HG02763 (cell line): ENCODE measurements around the gene KDM8.

Experiments used
- ATAC-seq: cut with Tn5 transposase; IDR thresholded peaks from one replicate; pipeline ENCODE4 v1.9.1; 2021; ENCODE audit warnings: mild to moderate bottlenecking, moderate library complexity; ENCODE audit not compliant: unreplicated experiment

KDM8 gene

DNA sequence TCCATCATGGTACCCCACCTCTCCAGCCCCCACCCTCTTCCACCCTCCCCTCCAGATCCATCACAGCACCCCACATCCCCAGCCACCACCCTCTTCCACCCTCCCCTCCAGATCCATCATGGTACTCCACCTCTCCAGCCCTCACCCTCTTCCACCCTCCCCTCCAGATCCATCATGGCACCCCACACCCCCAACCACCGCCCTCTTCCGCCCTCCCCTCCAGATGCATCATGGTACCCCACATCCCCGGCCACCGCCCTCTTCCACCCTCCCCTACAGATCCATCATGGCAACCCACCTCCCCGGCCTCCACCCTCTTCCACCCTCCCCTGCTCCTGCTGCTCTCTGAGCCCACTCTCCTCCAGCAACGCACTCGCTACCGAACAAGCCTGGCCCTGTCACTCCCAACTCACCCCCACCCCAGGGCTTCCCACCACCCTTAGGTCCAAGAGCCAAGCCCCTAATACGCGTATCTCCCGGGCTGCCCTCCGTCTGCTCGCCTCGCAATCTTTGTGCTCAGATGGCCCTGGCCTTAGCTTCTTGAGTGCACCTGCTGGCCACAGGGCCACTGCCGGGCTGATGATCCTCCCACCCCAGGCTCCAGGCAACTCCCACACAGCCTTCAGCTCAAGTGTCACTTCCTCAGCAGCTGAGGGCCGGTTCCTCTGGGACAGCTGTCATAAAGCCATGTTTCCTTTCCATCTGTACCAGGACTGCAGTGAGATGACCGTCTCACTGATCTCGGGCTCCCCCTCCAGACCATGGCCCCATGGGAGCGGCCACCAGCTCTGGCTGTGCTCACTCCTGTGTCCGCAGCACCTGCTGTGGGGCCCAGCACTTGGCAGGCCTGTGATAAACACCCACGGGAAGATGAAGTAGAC, 25.5 kb downstream of the KDM8 start:
- no peak for ATAC-seq

DNA sequence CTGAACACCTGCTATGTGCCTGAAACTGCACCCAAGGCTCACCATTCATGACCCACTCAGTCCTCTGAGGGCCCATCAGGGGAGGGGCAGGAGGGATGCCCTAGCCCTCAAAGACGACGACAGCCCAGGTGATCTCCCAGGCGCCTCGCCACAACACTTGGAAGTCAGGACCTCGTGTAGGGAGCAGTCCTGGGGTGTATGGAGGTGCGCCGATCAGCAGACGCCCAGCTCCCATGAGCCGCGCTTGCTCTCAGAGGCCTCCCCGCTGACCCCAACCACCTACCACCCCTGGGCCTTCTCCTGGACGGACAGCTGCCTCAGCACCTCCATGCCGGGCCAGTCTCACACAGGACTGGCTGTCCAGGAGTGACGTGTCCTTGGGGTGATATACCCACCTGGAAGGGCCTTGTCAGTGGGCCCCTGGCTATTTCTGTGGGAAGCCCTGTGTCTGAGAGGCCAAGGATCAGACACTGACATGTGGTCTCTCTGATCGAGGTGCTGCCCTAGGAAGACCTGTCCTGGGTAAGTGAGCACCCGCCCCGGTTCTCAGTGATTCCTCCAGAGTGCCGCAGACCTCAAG, 26.7 kb downstream of the KDM8 start:
- ATAC-seq = no peak

DNA sequence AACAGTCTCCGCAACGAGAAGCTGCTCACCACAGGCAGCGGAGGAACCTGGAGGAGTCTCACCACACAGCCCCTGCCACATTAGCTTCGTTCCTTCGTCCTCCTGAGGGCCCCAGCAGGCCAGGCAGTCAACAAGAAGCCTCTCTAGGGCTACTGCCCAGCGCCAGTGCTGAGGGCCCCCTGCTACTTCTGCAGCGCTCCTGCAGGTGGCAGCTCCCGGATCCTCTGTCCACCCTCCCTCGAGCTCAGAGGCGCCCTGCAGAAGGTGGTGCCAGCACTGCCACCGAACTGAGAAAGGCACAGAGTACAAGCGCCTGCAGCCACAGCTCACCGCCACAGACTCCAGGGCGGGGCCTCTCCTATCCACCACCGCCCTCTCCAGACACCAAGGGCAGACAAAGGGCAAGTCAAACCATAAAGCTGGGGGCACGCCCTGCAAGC, 27.3 kb downstream of the KDM8 start:
- no peak for ATAC-seq

DNA sequence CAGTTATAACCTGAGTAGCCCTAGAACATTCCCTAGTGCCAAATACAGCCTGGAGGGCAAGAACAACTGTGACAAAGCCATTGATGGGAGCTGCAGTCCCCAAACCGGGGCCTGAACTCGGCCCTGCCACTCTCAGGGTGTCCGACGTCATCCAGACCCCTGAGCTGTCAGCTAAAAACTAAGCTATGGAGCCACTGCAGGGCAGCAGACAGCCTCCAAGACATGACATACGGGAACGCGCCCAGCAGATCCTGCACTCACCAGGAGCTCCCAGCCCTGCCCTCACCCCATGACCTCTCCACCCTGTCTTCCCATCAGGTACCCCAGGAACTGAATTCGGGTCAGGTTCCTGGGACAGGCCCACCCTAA, 28.4 kb downstream of the KDM8 start:
- ATAC-seq = no peak

DNA sequence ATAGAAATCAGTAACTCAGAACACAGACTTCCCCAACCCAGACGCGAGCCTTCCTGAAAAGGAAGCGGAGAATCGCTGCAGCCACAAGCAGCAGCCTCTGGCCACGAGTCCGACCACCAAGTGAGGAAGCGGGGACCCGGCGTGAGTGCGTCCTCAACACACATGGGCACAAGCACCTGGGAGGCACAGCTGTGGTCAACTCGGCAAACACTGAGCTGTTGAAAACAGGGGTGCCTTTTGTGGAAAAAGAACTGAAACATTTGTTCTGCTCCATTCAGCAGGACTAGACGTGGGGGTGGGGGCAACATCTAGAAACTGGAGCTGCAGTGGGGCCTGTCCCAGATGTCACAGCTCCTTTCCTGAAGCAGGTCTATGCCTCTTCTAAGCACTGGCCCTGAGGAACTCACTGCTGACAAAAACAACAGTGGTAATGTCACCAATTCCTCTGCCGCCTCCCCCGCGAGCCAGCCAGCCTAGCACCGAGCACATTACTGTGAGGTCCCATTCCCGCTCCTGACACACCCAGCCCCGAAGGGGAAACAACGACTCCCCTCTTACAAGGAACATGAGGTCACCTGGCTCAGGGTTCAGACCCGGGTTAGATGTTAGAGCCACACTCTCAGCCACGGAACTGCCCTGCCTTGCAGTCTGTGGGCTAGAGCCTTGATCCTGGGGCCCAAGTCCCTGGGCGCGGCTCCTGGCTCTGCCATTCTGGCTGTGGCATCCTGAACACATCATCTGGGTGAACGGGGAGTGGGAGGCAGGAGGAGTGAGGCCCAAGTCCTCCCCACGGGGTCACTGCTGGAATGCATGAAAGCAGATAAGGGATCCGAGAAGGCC, 29.0 kb downstream of the KDM8 start:
- peak; percentile 55 for ATAC-seq

DNA sequence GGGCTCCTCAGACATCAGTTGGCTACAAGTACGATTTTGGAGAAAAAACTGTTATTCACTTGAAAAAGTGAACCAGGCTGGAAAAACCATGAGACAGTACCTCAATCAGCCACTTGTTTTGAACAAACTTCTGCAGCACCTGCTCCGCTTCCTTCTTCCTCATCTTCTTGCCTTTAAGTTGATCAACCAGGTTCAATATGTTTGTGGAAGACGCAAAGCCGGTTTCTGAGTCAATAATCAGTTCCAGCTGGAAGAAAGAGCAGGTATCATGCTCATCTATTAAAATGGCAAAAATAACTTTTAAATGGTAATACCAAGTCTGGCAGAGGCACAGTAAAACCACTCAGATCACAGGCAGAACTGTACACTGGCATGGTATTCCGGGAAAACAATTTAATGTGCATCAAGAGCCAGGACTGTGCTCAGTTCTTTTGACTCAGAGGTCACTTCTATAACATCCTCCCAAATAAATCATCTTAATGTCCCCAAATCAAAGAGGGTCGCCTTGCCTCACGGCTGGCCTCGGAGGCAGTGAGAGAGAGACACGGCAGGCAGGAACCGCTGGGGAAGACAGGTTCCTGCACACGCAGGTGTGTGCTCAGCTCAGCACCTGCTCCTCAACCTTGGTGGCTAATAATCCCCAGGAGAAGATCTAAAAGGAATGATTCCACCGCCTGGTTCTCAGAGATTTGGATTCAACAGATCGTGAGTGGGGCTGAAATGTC, 29.7 kb downstream of the KDM8 start:
- ATAC-seq = no peak

DNA sequence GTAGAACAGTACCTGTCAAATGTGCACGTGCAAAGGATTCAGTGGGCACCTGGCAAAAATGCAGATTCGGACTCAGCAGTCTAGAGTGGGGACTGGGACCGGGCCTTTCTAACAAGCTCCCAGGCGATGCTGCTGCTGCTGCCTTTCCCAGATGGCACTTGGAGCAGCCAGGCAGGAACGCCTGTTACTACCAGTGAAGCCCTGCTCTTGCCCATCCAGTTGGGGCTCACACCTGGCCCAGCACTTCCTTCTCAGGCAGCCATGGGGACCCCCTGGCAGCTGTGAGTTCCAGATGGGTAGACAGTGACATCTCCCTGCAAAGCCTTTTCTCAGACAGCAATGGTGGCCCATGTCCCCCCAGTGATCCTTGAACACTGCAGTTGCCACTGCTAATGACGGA, 30.4 kb downstream of the KDM8 start:
- no peak for ATAC-seq

DNA sequence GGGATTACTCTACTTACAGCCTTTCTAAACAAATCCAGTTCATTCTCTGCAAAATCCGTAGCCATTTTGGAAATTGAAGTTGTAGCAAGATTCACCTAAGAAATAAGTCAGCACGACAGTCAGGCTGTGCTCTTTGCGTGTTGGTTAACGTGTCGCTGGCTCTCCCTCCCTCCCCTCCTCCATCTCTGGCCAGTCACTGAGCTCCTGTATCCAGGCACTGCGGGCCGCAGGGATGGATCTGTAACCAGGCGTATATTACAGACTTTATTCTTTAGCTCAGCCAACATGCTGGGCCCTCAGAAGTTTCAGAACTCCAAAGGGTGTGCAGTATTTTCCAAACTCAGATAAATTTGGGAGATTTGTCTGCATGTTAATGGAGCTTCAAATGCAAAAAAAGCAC, 30.8 kb downstream of the KDM8 start:
- no peak for ATAC-seq

DNA sequence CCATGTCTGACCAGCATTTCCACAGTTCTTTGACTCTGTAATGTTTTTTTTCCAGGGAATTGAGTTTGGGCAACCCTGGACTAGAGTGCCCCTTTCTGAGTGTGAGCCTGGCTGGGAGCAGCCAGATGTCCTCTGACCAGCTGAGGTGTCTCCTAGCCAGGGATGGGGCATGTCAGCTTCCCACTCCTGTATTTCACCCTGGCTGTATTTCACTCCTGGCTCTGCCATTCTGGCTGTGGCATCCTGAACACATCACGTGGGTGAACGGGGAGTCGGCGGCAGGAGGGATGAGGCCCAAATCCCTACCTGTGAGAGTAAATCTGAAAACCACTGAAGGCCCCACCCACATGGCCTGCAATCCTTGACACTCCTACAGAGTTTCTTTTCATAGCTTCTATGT, 31.3 kb downstream of the KDM8 start:
- no peak for ATAC-seq

DNA sequence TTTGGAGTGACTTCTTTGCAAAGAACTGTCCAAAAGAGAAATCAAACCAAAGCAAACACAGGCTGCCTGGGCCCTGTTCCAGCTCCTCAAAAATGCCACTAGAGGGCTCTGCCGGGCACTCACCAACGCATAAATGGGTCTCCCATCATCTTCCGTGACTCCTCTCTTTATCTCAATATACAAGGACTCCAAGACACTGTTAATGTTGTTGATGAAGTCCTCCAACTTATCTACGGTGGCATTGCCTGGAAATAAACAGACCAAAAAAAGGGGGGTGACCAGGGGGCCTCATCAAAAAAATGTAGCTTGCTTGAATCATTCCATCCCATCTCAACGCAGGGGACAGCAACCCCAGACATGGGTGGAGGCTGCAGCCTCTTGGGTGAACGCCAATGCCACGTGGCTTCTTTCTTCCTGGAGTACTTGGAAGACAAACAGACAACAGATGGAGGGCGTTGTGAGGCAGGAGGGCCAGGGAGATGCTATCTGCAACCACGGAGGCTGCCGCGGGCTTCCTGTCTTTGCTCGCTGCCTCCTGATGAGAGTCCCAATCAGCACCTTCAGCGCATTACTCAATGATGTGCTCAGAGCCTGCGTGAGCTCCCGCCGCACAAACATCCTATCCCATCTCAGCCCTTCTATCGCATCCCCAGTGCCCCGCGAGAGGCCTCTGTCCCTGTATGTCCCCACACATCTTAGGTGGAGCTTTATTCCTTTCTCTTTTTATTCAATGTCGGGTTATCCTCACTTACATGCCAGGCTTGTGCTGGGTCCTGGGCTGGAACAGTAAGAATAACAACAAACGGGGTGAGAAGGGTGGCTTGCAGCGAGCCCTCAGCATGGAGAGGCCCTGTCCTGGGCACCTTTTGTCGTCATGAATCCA, 32.0 kb downstream of the KDM8 start:
- no peak for ATAC-seq

DNA sequence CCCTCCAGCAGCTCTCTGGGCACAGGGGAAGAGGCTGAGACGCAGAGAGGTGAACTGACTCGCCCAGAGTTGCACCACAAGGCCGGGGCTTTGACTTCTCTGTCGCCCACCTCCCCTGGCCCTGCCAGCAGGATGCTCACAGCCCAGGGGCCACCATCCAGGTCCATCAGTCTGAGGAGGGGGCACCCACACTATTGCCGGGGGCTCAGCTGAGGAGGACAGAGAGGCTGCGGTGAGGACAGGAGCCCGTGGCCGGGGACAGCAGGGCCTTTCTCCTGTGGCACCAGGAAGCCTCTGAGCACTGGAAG, 32.6 kb downstream of the KDM8 start:
- ATAC-seq = no peak

DNA sequence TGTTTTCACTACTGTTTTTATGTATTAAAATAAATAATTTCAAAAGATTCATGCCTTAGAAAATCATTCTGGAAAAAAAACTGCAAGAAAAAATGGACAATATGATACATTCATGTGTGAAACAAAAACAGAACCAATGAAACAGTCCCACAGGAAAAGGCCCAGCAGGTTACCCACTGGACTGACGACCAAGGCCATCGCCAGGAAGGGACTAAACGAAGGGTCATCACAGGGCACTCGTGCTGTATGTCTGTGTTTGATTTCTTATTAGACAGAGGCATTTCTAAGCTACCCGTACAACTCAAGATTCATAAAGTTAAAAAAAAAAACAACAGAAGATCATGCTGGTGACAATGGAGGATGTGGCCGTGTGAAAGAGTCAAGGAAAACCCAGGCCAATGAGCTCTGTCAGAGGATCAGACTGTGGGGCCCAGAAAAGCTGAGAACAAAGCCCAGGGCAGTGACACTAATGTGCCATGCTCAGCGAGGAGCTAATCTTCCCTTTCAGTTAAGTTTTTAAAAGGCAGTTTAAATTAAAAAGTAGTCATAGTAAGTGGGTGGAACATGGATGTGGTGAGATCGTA, 33.4 kb downstream of the KDM8 start:
- no peak for ATAC-seq

DNA sequence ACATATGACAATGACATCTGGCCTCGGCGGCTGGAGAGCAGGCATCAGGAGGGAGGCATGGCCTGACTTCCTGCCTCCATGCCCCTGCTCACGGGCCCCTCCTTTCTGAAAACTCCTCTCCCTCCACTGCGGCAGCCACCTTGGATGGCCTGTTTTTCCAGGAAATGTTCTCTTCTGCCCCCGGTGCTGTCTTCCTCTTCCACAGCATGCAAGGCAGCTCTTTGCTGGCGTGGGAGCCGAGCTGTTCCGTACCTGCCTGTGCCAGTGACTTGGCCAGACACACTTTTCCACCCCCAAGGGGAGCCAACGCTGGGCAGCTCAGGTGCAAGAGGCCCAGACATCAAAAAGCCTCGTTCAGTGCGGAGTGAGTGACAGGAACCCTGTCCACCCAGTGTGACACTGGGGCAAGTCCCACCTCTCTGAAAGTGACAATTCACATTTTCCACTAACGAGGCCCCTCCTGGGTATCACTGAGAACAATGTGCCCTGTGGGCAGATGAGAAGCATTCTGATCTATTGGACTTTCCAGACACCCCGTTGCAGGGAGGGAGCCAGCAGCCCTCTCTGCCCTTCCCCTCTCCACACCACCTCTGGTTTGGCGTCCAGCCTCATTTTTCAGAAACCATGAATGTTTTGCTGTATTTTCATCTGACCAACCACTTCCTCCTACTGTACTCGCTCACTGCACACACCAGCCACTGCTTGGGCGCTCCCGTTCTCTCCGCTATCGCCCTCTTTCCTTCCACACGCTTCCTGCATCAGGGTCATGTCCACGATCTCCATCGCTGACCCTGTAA, 34.1 kb downstream of the KDM8 start:
- peak; percentile 57 for ATAC-seq

DNA sequence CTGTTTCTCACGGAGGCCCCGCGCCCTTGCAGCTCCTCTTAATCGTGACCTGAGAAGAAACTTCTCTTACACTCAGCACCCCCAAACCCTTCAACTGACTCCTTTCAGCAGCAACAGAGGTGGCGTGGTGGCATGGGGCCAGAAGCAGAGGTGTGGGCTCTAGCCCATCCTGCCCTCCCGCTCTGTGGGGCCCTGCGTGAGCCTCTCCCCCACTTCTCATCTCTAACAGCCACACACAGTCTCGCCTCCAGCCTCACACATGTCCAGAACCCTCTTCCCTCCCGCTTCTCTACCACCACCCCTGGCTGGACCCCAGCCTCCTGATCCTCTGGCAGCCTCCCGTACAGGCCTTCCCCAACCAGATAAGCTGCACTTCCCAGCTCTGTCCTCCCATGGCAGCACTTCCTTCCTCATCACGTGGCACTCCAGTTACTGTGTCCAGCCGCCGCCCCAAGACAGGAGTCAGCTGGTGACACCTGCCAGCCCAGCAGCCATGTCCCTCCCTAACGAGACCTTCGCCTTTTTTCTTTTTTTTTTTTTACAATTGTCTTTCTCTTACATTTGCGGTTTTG, 34.8 kb downstream of the KDM8 start:
- ATAC-seq = peak; percentile 6

DNA sequence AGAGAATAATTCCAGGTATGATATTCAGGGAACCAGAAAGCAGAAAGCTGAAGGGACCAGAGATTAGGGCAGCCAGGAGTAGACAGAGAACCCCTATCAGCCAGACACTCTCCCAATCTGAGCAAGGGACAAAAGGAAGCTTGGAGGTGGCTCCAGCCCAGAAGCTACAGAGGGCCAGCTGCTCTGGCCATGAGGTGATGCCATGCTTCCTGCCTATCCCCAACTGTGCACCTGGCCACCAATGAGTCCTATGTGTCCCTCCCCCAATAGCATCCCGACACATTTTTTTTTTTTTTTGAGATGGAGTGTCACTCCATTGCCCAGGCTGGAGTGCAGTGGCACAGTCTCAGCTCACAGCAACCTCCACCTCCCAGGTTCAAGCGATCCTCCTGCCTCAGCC, 35.3 kb downstream of the KDM8 start:
- ATAC-seq = no peak

DNA sequence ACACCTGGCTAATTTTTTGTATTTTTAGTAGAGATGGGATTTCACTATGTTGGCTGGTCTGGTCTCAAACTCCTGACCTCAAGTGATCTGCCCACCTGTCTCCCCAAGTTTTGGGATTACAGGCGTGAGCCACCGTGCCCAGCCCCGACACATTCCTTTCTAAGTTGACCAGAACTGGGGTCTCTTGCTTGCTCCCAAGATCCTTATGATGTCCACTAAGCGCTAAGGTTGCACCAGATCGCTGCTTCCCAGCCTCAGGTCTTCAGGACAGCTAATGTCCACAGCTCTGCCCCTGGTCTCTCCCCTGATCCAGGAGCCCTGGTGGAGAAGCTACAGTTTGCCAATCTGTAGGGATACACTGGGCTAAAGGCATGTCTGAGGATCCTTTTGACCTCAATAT, 35.7 kb downstream of the KDM8 start:
- no peak for ATAC-seq

DNA sequence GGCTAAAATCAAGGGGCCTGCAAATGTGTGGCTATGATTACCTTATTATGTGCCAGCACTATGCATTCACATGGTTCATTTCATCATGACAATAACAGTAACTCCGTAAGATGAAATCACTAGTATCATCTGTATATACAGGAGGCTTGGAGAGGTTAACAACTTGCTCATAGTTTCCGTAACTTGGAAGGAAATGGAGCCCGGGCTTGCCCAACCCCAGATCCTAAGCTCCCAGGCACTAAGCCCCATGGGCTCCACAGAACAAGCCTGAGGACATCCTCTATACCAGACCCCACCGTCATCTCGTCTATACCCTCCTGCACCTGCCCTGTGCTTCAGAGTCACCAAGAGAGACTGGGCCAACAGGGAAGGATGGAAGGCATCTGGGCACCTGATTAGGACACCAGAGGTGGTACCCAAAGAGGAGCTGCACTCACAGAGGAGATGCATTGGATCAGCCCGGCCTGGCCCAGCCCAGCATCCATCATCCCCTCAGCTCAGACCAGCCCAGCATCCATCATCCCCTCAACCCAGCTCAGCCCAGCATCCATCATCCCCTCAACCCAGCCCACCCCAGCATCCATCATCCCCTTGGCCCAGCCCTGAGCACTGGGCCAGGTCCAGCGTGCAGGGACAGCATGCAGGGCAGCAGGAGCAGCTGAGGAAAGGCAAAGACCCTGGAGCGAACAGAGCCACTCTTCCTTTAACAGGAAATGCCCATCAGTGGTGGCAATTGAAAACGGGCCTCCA, 36.8 kb downstream of the KDM8 start:
- ATAC-seq = no peak

DNA sequence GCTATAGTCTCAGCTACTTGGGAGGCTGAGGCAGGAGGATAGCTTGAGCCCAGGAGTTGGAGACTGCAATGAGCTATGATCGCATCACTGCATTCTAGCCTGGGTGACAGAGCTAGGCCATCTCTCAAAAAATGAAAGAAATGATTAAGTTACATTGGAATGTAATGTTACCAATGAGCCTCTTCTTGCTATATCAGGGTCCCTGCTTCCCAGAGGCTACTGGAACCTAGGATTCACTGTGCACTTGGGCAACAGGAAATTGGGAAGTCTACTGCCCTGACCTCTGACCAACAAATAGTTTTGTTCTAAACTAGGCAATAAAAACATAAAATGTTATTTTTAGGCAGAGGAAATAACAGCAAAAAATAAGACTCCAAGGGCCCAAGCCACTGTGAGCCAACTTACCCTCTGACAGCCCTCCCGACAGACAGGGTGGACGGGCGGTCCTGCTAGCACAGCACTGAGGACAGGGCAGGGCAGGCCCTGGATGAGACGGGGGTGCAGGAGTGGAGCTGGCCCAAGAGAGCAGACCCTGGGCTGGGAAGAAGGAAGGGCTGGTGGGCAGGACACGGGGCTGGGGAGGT, 37.7 kb downstream of the KDM8 start:
- no peak for ATAC-seq
